K562 (cell line): ENCODE results near the gene SEZ6. TPM values are rescaled to one million over a fixed set of nuclear protein-coding genes. Genes with fewer than 3 reads are reported as not detected.
A peak's percentile ranks its signal among the peaks of the same experiment; 100 is the strongest.

Experiments used
- CCNT2 ChIP-seq: IDR thresholded peaks from 2 replicates; pipeline ENCODE4 v1.6.1; 2011; ENCODE audit warnings: borderline replicate concordance, low read depth, mild to moderate bottlenecking, moderate library complexity, mixed read lengths, low read length; ENCODE audit not compliant: insufficient read length; ENCODE audit errors: extremely low read depth
- CEBPG ChIP-seq, 3 experiments: fragments of 200-800 bp in 1 of 3; sonication (Bioruptor generic) in 1 of 3; sonication (generic) in 1 of 3; formaldehyde crosslinking in 1 of 3; IDR thresholded peaks in 2 of 3; conservative IDR thresholded peaks in 1 of 3; 2 replicates each; pipeline versions ENCODE4 v1.6.1 to v1.8.0; 2016 to 2022; ENCODE audit warnings: missing compliant biosample characterization in 2 of 3, missing genetic modification characterization in 2 of 3, mild to moderate bottlenecking in 1 of 3, missing genetic modification reagents in 1 of 3
- ESRRA ChIP-seq: fragments of 450-650 bp; IDR thresholded peaks from 2 replicates; pipeline ENCODE4 v1.6.1; 2014; ENCODE audit warnings: low read depth, mild to moderate bottlenecking, moderate library complexity, borderline replicate concordance
- GABPB2 ChIP-seq: fragments of 250-450 bp; sonication (Bioruptor Pico); conservative IDR thresholded peaks from 2 replicates; pipeline ENCODE4 v1.5.1; 2021; ENCODE audit warnings: mild to moderate bottlenecking
- HMG20A ChIP-seq: fragments of 450-650 bp; formaldehyde crosslinking; conservative IDR thresholded peaks from 2 replicates; pipeline ENCODE4 v1.4.0; 2020; ENCODE audit warnings: mild to moderate bottlenecking, mixed read lengths
- MEIS2 ChIP-seq: fragments of 450-650 bp; IDR thresholded peaks from 2 replicates; pipeline ENCODE4 v1.6.1; 2014; ENCODE audit warnings: mild to moderate bottlenecking; ENCODE audit not compliant: partially characterized antibody
- MXI1 ChIP-seq: IDR thresholded peaks from 2 replicates; pipeline ENCODE4 v1.6.1; 2011; ENCODE audit warnings: low read depth, mild to moderate bottlenecking, improper control_type of control experiment, low read length
- OTX1 ChIP-seq: fragments of 450-650 bp; formaldehyde crosslinking; IDR thresholded peaks from 2 replicates; pipeline ENCODE4 v1.4.0; 2022; ENCODE audit warnings: mild to moderate bottlenecking
- POU5F1 ChIP-seq: fragments of 150-350 bp; IDR thresholded peaks from 2 replicates; pipeline ENCODE4 v1.6.1; 2014; ENCODE audit warnings: borderline replicate concordance, low read length, low read depth, mild to moderate bottlenecking; ENCODE audit not compliant: partially characterized antibody
- RHOXF2B ChIP-seq: fragments of 250-450 bp; sonication (Bioruptor Pico); conservative IDR thresholded peaks from 2 replicates; pipeline ENCODE4 v1.5.1; 2021
- SIRT6 ChIP-seq: IDR thresholded peaks from one replicate; pipeline ENCODE4 v1.6.1; 2012; ENCODE audit warnings: low read depth, mild to moderate bottlenecking, control low read depth, inconsistent platforms, low read length, moderate library complexity
- SMAD4 ChIP-seq: fragments of 250-450 bp; sonication (Bioruptor Pico); conservative IDR thresholded peaks from 2 replicates; pipeline ENCODE4 v1.8.0; 2021; ENCODE audit warnings: inconsistent platforms, mild to moderate bottlenecking, moderate library complexity
- SMARCA4 ChIP-seq: fragments of 450-650 bp; IDR thresholded peaks from 2 replicates; pipeline ENCODE4 v1.6.1; 2016
- SMC3 ChIP-seq: conservative IDR thresholded peaks from 2 replicates; pipeline ENCODE4 v1.6.1; 2011; ENCODE audit warnings: low read depth, low read length, improper control_type of control experiment; ENCODE audit not compliant: insufficient read depth
- SRSF1 ChIP-seq: fragments of 200-400 bp; formaldehyde crosslinking; IDR thresholded peaks from 2 replicates; pipeline ENCODE4 v1.6.1; 2017; ENCODE audit warnings: mild to moderate bottlenecking, low read depth, low read length, moderate library complexity
- STAG1 ChIP-seq: sonication (generic); formaldehyde crosslinking; IDR thresholded peaks from 2 replicates; pipeline ENCODE4 v1.5.0; 2020; ENCODE audit warnings: missing genetic modification reagents, borderline replicate concordance
- TAF1 ChIP-seq: IDR thresholded peaks from 2 replicates; pipeline ENCODE4 v1.6.1; 2011; ENCODE audit warnings: mild to moderate bottlenecking, low read length, moderate library complexity; ENCODE audit not compliant: insufficient read depth, control insufficient read depth, severe bottlenecking; ENCODE audit errors: extremely low read depth
- YY1 ChIP-seq, 3 experiments: IDR thresholded peaks; 2 replicates each; pipeline ENCODE4 v1.6.1; 2011; ENCODE audit warnings: low read length in 2 of 3, mild to moderate bottlenecking in 2 of 3, moderate library complexity in 2 of 3, borderline replicate concordance in 1 of 3, control low read depth in 1 of 3, low read depth in 1 of 3; ENCODE audit not compliant: insufficient read depth in 3 of 3, insufficient replicate concordance in 2 of 3, control insufficient read depth in 1 of 3, insufficient read length in 1 of 3; ENCODE audit errors: extremely low read depth in 1 of 3
- ZNF174 ChIP-seq: fragments of 250-450 bp; sonication (Bioruptor Pico); IDR thresholded peaks from 2 replicates; pipeline ENCODE4 v1.4.0; 2020; ENCODE audit warnings: mild to moderate bottlenecking
- ZNF696 ChIP-seq: fragments of 250-450 bp; sonication (Bioruptor Pico); conservative IDR thresholded peaks from 2 replicates; pipeline ENCODE4 v1.4.0; 2020; ENCODE audit warnings: mild to moderate bottlenecking, moderate library complexity
- polyA plus RNA-seq, 8 experiments: library from polyadenylated mRNA; depleted of rRNA in 4 of 8; stranded (reverse) in 5 of 8; unstranded in 3 of 8; fragments of >200 nt; fragmentation: Nextera tagmentation in 2 of 8; fragmentation: Illumina TruSeq in 1 of 8; extraction: Ambion mirVana in 2 of 8; extraction: Trizol in 1 of 8; gene quantifications; 2 replicates each; pipeline versions ENCODE4 v1.2.1 to v1.2.3, GENCODE V29; 2011 to 2014; ENCODE audit warnings: inconsistent platforms in 1 of 8, missing spikeins in 1 of 8
- total RNA-seq, 7 experiments: library from RNA; depleted of rRNA in 6 of 7; stranded (reverse); fragments of >200 nt in 6 of 7; fragmentation: Illumina TruSeq in 2 of 7; extraction: Trizol in 2 of 7; gene quantifications; 2 replicates each; pipeline versions ENCODE4 v1.2.1 to v1.2.3, GENCODE V29; 2011 to 2021; ENCODE audit warnings: low replicate concordance in 1 of 7
- TF ChIP-seq, protein P1 (sequence below), 2 experiments: fragments of 450-650 bp; conservative IDR thresholded peaks; 2 replicates each; pipeline ENCODE4 v1.6.1; 2017; ENCODE audit warnings: mild to moderate bottlenecking in 2 of 2, moderate library complexity in 2 of 2
- TF ChIP-seq, protein P2 (sequence below): fragments of 250-450 bp; sonication (Bioruptor Pico); IDR thresholded peaks from 2 replicates; pipeline ENCODE4 v1.5.0; 2021
- TF ChIP-seq, protein P3 (sequence below): sonication (generic); formaldehyde crosslinking; IDR thresholded peaks from 2 replicates; pipeline ENCODE4 v1.8.0; 2022; ENCODE audit warnings: missing genetic modification reagents, mild to moderate bottlenecking, moderate library complexity, borderline replicate concordance

Gene SEZ6
- total and polyA plus RNA-seq, 9 of the 15 experiments (the other 6 are each of a cell fraction or from before 2014, with no cell fraction given), result not detected

DNA sequence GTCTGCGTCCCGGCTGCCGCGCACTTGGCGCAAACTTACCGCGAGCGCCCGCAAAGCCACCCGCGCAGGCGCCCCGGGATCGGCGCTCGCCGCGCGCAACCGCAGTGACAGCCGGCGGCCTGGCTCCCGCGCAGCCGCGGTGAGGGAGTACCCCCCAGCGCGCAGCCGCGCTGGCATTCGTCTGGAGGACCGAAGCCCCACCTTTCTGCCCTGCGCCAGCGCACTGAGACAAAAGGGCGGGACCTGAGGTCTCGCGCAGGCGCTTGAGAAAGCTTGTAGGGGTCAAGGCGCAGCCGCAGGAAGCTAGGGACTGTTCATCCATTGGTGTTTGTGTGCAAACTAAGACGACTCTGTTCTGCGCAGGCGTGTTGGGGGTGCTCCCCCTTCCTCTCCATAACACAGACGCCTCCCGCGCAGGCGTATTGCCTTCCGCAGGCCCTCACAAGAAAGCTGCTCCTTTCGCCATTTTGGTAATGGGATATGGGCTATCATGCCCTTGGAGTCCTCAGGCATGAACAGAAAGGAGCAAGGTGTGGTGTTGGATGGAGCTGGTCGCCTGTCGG, 54.3 kb downstream of the SEZ6 start, which contains the start of gene PHF12 (continued):
- TF ChIP-seq, protein P1, sequence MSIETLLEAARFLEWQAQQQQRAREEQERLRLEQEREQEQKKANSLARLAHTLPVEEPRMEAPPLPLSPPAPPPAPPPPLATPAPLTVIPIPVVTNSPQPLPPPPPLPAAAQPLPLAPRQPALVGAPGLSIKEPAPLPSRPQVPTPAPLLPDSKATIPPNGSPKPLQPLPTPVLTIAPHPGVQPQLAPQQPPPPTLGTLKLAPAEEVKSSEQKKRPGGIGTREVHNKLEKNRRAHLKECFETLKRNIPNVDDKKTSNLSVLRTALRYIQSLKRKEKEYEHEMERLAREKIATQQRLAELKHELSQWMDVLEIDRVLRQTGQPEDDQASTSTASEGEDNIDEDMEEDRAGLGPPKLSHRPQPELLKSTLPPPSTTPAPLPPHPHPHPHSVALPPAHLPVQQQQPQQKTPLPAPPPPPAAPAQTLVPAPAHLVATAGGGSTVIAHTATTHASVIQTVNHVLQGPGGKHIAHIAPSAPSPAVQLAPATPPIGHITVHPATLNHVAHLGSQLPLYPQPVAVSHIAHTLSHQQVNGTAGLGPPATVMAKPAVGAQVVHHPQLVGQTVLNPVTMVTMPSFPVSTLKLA (conservative IDR thresholded peaks at IDR 0.05), result no peak
- no peak for TF ChIP-seq SMC3
- no peak for TF ChIP-seq CEBPG (CRISPR knock-in tag; IDR thresholded peaks at IDR 0.05)
- TF ChIP-seq CEBPG (tag; conservative IDR thresholded peaks at IDR 0.05 in 1 of 2, IDR thresholded peaks at IDR 0.05 in 1 of 2), result no peak
- no peak for TF ChIP-seq OTX1 (CRISPR knock-in tag)
- TF ChIP-seq STAG1, result no peak
- peak; percentile 100 for TF ChIP-seq MEIS2
- peak; percentile 80 to 95 (median 93) for TF ChIP-seq YY1 (IDR thresholded peaks at IDR 0.05; ENCODE audit: borderline replicate concordance in 1 of 3, control insufficient read depth in 1 of 3, extremely low read depth in 1 of 3, insufficient read depth in 3 of 3, insufficient read length in 1 of 3, insufficient replicate concordance in 2 of 3, low read depth in 1 of 3, low read length in 2 of 3)
- no peak for TF ChIP-seq ZNF174 (CRISPR knock-in tag)
- TF ChIP-seq, protein P2, sequence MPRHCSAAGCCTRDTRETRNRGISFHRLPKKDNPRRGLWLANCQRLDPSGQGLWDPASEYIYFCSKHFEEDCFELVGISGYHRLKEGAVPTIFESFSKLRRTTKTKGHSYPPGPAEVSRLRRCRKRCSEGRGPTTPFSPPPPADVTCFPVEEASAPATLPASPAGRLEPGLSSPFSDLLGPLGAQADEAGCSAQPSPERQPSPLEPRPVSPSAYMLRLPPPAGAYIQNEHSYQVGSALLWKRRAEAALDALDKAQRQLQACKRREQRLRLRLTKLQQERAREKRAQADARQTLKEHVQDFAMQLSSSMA (CRISPR knock-in tag), result peak; percentile 33; the same call in 1 of the 2 replicates
- TF ChIP-seq RHOXF2B (CRISPR knock-in tag), result no peak
- TF ChIP-seq SRSF1, result no peak
- peak; percentile 98 for TF ChIP-seq POU5F1
- no peak for TF ChIP-seq GABPB2 (CRISPR knock-in tag)
- TF ChIP-seq ZNF696, result no peak
- TF ChIP-seq SMARCA4, result no peak
- TF ChIP-seq HMG20A (CRISPR knock-in tag), result no peak
- peak; percentile 65 for TF ChIP-seq CCNT2
- TF ChIP-seq MXI1, result no peak
- TF ChIP-seq, protein P3, sequence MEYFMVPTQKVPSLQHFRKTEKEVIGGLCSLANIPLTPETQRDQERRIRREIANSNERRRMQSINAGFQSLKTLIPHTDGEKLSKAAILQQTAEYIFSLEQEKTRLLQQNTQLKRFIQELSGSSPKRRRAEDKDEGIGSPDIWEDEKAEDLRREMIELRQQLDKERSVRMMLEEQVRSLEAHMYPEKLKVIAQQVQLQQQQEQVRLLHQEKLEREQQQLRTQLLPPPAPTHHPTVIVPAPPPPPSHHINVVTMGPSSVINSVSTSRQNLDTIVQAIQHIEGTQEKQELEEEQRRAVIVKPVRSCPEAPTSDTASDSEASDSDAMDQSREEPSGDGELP (CRISPR knock-in tag), result no peak; the same call in 1 of the 2 replicates
- peak; percentile 62 for TF ChIP-seq TAF1
- TF ChIP-seq SIRT6, result no peak
- peak; percentile 77; the same call in 1 of the 2 replicates for TF ChIP-seq ESRRA
- TF ChIP-seq SMAD4 (CRISPR knock-in tag), result no peak
